ENCODE data around the gene SEH1L.
A peak's percentile ranks its signal among the peaks of the same experiment; 100 is the strongest.
"Not testable (repeated sequence)": the region's sequence is repeated elsewhere in the genome, so short reads cannot be mapped to it uniquely, and the experiment has no call there.

SEH1L gene

GRCh38 chr18:12947285-12948049 is at the start of gene SEH1L:
SEH1L (plus strand) TSS chr18:12948011; CDS start chr18:12948122, 111 bp downstream.
- DNase-seq (ENCODE audit: low spot score): peak; percentile 95

GRCh38 chr18:12901208-12901607 is 46.6 kb upstream of the SEH1L start:
- not testable (repeated sequence) for DNase-seq (ENCODE audit: low spot score)

- DNase-seq (ENCODE audit: low spot score): no peak
These were observed 43.7 kb upstream of the SEH1L start for GRCh38 chr18:12904012-12904516.

- DNase-seq (ENCODE audit: low spot score): no peak
These were observed 41.7 kb upstream of the SEH1L start for GRCh38 chr18:12906119-12906518.

DNA sequence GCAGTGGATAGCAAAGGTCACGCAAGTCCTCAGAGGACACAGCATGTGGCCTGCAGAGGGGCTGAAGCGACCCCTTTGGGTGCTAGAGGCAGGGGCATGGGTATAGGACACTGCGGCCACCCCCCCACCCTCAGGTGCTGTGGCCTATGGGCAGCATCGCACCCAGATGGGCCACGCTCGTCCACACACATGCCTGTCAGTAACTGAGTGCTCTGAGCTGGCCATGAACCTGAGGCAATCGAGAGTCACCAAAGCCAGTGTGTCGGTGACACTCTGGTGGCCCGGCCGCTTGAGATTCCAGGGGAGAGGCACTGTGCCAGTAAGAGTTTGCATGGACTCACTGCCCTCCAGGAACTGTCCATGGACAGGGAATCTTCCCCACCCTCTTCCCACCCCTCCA is 41.0 kb upstream of the SEH1L start:
- no peak for DNase-seq (ENCODE audit: low spot score)

- DNase-seq (ENCODE audit: low spot score): no peak
These were observed 40.4 kb upstream of the SEH1L start for GRCh38 chr18:12907258-12907925.

DNA sequence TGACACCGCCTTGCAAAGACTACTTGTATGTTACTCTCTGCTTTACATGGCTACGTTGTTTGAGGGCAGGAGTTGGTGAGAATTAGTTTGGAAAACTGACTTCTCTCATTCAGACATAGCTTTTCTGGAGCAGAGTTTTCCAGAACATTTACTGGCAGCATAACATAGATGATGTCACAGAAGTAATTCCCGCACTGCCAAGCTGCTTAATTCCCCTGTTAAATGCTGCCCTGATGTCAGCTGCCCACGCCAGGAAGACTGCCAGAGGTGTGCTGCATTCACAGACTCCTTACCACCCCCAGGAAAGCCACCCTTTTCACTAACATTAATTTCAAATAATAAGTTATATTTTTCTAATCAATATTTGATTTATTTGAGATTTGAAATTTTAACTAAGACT is 39.1 kb upstream of the SEH1L start:
- no peak for DNase-seq (ENCODE audit: low spot score)

DNA sequence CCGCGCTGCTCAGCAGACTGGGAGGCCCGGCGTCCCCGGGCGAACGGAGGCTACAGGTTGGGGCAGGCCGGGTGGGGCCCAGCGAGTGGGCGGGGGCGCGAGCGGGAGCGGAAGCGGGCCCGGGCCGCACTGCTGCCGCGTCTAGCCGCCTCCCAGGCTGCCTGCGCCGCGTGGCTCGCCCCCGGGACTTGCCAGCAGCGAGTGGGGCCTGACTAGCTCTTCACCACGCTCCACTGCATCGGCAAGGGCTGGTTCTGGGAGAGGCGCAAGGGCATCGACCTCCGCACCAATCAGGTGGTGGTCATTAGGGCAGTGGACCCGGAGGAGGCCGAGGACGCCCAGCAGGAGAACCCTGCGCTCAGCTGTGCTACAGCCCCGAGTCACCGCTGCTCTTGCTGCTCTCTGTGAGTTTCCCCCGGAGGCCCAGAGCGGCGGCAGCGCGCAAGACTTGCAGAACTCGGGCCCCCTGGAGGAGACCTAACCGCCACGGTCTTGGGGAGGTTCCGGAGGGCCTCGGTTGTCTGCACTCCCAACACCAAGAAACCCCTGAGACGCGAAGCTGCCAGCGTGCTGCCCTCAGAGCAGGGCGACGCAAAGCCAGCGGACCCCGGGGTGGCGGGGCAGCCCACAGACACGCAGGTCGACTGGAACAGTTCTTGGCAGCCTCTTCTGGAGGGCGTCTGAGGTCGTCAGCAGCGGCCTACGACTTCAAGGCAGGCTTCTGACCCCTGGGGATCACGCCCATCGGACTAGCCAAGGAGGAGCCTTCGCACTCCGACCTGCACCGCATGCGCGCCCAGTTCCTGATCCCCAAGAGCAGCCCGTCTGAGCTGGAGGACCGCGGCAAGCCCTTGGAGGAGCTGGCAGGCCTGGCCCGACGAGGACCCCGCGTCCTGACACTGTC is 36.5 kb upstream of the SEH1L start:
- DNase-seq (ENCODE audit: low spot score): no peak

GRCh38 chr18:12911929-12912703 is 35.7 kb upstream of the SEH1L start:
- no peak for DNase-seq (ENCODE audit: low spot score)

DNA sequence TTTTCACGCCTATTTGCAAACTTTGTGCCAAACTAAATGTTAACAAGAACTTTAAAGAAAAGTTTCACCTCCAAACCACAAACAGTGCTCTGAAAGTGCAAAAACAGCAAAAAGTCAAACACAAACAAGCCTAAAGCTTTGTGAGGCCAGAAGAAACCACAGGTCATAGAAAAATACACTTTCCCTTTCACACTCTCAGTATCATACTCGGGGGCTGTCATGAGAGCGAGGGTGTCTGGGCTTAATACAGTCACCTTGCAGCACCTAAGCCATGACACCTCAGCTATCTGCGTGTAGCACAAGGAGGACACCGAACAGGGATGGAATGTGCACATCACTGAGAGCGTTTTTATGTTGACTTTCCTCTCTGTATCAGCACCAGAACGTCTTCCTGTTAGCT is 26.6 kb upstream of the SEH1L start:
- DNase-seq (ENCODE audit: low spot score): no peak

DNA sequence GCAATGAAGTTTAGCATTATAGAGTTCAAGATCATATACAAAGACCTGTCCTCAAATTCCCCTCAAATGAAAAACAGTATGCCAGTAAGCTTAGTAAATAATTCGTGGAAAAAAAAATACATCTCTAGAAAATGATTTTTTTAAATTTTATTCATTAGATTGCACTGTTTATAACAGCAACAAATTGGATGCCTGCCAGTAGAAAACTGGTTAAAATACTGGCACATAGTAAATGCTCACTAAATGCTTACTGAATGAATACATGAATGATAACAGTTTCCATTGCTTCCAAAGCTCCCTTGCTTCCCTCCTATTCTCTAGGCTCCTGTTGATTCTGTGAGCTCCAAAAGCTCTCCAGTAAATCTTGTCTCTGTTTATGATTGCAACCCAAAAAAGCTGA is 25.5 kb upstream of the SEH1L start:
- no peak for DNase-seq (ENCODE audit: low spot score)

DNA sequence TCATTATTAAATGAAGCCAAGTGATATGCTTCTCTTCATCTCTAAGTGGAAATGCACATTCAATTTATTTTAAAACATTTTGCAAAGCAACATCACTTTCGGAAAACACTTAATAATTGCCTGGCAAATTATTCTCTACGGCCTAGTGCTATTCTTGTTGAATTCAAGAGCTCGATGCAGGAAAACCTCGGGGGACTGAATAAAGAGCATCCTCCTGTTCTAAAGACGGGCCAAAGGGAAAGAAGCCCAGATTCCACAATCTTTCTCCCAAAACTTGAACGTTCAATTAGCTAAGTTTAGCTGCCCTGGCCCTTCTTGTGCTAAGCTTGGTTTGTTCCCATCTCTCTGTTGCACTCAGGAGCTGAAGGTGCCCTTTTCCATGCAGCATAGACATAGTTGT is 23.2 kb upstream of the SEH1L start:
- DNase-seq (ENCODE audit: low spot score): no peak

GRCh38 chr18:12928206-12928605 is 19.6 kb upstream of the SEH1L start:
- no peak for DNase-seq (ENCODE audit: low spot score)

DNA sequence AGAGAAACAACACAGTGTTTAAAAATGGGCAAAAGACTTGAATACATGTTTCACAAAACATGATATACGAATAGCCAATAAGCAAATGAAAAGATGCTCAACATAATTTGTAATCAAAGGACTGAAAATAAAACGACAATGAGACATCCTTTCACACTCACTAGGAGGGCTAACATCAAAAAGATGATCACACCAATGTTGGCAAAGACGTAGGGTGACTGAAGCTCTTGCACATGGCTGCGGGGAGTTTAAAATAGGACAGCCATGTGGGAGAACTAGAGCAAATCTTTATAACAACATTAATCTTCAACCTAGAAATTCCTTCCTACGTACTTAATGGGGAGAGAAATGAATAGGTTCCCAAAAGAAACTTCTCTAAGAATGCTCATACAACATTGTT is 19.2 kb upstream of the SEH1L start:
- DNase-seq (ENCODE audit: low spot score): no peak

DNA sequence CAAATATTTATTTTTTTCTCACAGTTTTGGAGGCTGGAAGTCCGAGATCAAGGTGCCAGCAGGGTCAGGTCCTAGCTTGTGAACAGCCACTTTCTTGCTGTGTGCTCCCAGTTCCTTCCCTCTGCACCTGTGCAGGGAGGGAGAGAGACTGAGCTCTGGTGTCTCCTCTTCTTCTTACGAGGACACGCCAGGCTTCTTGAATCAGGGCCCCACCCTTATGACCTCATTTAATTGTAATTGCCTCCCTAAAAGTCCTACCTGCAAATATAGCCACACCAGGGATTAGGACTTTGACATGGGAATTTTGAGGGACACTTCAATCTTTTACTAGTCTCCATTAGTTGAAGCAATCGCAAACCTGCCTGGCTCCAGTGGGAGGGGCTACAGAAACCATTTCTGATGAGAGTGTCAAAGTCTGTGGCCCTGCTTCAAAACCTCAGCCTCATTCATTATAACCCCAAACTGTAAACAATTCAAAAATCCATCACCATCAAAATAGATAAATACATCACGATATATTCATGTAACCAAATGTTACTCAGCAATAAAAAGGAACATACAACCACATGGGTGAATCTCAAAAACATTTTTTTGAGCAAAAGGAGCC is 18.2 kb upstream of the SEH1L start:
- no peak for DNase-seq (ENCODE audit: low spot score)

GRCh38 chr18:12930376-12930775 is 17.4 kb upstream of the SEH1L start:
- DNase-seq (ENCODE audit: low spot score): no peak

DNA sequence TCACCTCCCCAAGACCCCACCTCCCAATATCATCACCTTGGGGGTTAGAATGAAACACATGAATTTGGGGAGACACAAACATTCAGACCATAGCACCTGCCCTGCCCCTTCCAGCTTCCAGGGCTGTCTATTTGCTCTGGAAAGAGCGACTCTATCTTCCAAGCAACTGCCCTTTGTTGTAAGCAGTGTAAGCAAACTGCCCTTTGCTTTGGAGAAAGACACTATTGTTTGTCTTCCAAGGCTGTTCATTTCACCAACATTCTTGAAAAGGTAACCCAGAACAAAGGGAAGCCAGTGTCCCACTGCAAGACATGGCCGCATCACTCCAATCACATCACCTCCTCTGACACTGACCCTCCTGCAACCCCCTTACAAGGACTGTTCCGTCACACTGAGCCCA is 16.9 kb upstream of the SEH1L start:
- no peak for DNase-seq (ENCODE audit: low spot score)

DNA sequence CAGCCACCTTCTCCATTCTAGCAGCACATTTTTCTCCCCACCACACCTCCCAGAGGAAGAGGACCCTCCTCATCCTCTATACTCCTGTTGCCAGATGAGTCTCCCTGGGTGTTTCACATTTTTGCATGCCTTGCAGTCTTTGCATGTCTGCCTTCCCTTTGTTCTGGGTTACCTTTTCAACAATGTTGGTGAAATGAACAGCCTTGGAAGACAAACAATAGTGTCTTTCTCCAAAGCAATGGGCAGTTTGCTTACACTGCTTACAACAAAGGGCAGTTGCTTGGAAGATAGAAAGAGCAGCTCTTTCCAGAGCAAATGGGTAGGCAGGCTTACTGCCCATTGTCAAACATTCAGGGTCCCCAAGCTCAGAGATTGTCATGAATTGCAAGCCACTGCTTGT is 14.5 kb upstream of the SEH1L start:
- DNase-seq (ENCODE audit: low spot score): no peak

GRCh38 chr18:12934454-12935071 is 13.2 kb upstream of the SEH1L start:
- DNase-seq (ENCODE audit: low spot score): peak; percentile 78

DNA sequence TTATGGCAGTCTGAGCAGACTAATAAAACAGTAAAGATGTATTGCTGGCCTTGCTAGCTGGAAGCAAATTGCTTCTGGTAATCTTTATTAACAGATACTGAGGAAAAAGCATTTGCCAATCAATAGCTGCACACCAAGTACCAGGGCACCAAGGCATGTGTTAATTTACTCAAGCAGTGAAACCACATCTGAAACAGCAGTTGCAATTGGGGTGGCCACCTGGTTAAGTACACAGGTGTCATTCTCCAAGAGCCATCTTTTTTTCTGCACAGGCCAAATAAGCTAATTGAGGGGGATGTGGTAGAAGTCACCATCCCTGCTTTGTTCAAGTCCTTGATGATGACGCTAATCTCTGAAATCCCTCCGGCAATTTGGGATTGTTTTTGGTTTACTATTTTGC is 8.6 kb upstream of the SEH1L start:
- no peak for DNase-seq (ENCODE audit: low spot score)

- no peak for DNase-seq (ENCODE audit: low spot score)
These were observed 4.6 kb upstream of the SEH1L start for GRCh38 chr18:12943215-12943614.
